SK-N-SH (cell line): ENCODE measurements around the gene FANCE. TPM values are rescaled to one million over a fixed set of nuclear protein-coding genes. Genes with fewer than 3 reads are reported as not detected.
A peak's percentile ranks its signal among the peaks of the same experiment; 100 is the strongest.

Experiments
- CTCF ChIA-PET: fragments of 300-600, 350-600 bp; formaldehyde crosslinking; extraction: SDS; loops from one replicate; lab custom pipeline; 2021; lab: Yijun Ruan, JAX
- POLR2A ChIA-PET: fragments of 350-600 bp; sonication (Branson Sonifier 250); formaldehyde crosslinking; extraction: SDS; loops from one replicate; lab custom pipeline; 2020; ENCODE audit warnings: antibody characterized with exemption, inconsistent platforms; lab: Yijun Ruan, JAX
- DNase-seq: peaks from one replicate; pipeline ENCODE4 v3.0.0; 2012
- H2AFZ ChIP-seq: fragments of 200-600 bp; sonication (generic); 2 replicates; pipeline ENCODE4 v1.8.1; 2016; ENCODE audit warnings: antibody characterized with exemption, mild to moderate bottlenecking, low read depth
- H3F3A ChIP-seq: fragments of 200-600 bp; sonication (generic); replicated peaks from 2 replicates; pipeline ENCODE3; 2016; ENCODE audit warnings: antibody characterized with exemption, mild to moderate bottlenecking; ENCODE audit not compliant: insufficient read depth
- H3K27ac ChIP-seq, 2 experiments: fragments of 200-500 bp in 1 of 2; fragments of 200-600 bp in 1 of 2; sonication (Bioruptor generic) in 1 of 2; sonication (generic), shearing (Covaris generic) in 1 of 2; 2 replicates each; pipeline versions ENCODE4 v1.5.1 to v1.6.1; 2014 to 2016; ENCODE audit warnings: low read depth in 2 of 2, inconsistent platforms in 1 of 2, low read length in 1 of 2, mild to moderate bottlenecking in 1 of 2, mixed read lengths in 1 of 2
- H3K27me3 ChIP-seq: fragments of 200-600 bp; sonication (generic), shearing (Covaris generic); 2 replicates; pipeline ENCODE4 v1.6.1; 2016; ENCODE audit warnings: mixed run types; ENCODE audit not compliant: insufficient read depth
- H3K36me3 ChIP-seq, 2 experiments: fragments of 200-500 bp in 1 of 2; fragments of 200-600 bp in 1 of 2; sonication (Bioruptor generic) in 1 of 2; sonication (generic) in 1 of 2; replicated peaks in 1 of 2; 2 replicates each; pipeline versions ENCODE3 to v1.5.1; 2014 to 2016; ENCODE audit warnings: low read length in 1 of 2, mild to moderate bottlenecking in 1 of 2; ENCODE audit not compliant: insufficient read depth in 2 of 2, control insufficient read depth in 1 of 2
- H3K4me1 ChIP-seq, 2 experiments: fragments of 200-500 bp in 1 of 2; fragments of 200-600 bp in 1 of 2; sonication (Bioruptor generic) in 1 of 2; sonication (generic), shearing (Covaris generic) in 1 of 2; 2 replicates each; pipeline versions ENCODE4 v1.5.1 to v1.6.1; 2014 to 2016; ENCODE audit warnings: low read depth in 1 of 2, low read length in 1 of 2, mixed run types in 1 of 2; ENCODE audit not compliant: insufficient read depth in 2 of 2, control insufficient read depth in 1 of 2
- H3K4me2 ChIP-seq: fragments of 200-600 bp; sonication (generic), shearing (Covaris generic); 2 replicates; pipeline ENCODE4 v1.6.1; 2017; ENCODE audit warnings: mixed run types
- H3K4me3 ChIP-seq, 2 experiments: fragments of 200-500 bp in 1 of 2; fragments of 200-600 bp in 1 of 2; sonication (Bioruptor generic) in 1 of 2; sonication (generic), shearing (Covaris generic) in 1 of 2; 2 replicates each; pipeline versions ENCODE4 v1.5.1 to v1.8.1; 2014 to 2016; ENCODE audit warnings: low read depth in 2 of 2, inconsistent platforms in 1 of 2, low read length in 1 of 2, mild to moderate bottlenecking in 1 of 2, mixed read lengths in 1 of 2, moderate library complexity in 1 of 2
- H3K79me2 ChIP-seq: fragments of 200-600 bp; sonication (generic); 2 replicates; pipeline ENCODE4 v1.8.1; 2017; ENCODE audit warnings: mild to moderate bottlenecking; ENCODE audit not compliant: insufficient read depth
- H3K9ac ChIP-seq: fragments of 200-600 bp; sonication (generic); 2 replicates; pipeline ENCODE4 v1.6.1; 2017; ENCODE audit warnings: mixed run types
- H3K9me2 ChIP-seq: fragments of 200-600 bp; sonication (generic); 2 replicates; pipeline ENCODE4 v1.6.1; 2017; ENCODE audit warnings: mixed run types
- H3K9me3 ChIP-seq: fragments of 200-600 bp; sonication (generic); 2 replicates; pipeline ENCODE4 v1.6.1; 2017; ENCODE audit warnings: mixed run types, mild to moderate bottlenecking, moderate library complexity
- H4K20me1 ChIP-seq: fragments of 200-600 bp; sonication (generic); 2 replicates; pipeline ENCODE4 v1.6.1; 2017; ENCODE audit warnings: mild to moderate bottlenecking, mixed run types; ENCODE audit not compliant: insufficient read depth
- CHD2 ChIP-seq: fragments of 150-350 bp; IDR thresholded peaks from 2 replicates; pipeline ENCODE4 v1.6.1; 2018; ENCODE audit warnings: low read length; ENCODE audit not compliant: partially characterized antibody
- CTCF ChIP-seq: fragments of 200-600 bp; sonication (generic); IDR thresholded peaks from 2 replicates; pipeline ENCODE4 v1.6.1; 2017; ENCODE audit warnings: antibody characterized with exemption, mild to moderate bottlenecking, moderate library complexity
- FOSL2 ChIP-seq: IDR thresholded peaks from 2 replicates; pipeline ENCODE4 v1.4.0; 2012; ENCODE audit warnings: low read depth, mild to moderate bottlenecking, moderate library complexity, borderline replicate concordance
- FOXJ3 ChIP-seq: sonication (generic); formaldehyde crosslinking; IDR thresholded peaks from 2 replicates; pipeline ENCODE4 v1.5.1; 2020; ENCODE audit warnings: mild to moderate bottlenecking, missing genetic modification reagents
- FOXM1 ChIP-seq: IDR thresholded peaks from 2 replicates; pipeline ENCODE4 v1.4.0; 2012; ENCODE audit warnings: low read depth, mild to moderate bottlenecking
- GABPA ChIP-seq: IDR thresholded peaks from 2 replicates; pipeline ENCODE4 v1.4.0; 2012; ENCODE audit warnings: low read depth, mild to moderate bottlenecking
- IRF3 ChIP-seq: fragments of 150-350 bp; IDR thresholded peaks from 2 replicates; pipeline ENCODE4 v1.6.1; 2016; ENCODE audit warnings: mild to moderate bottlenecking, low read depth, low read length
- RAD21 ChIP-seq: IDR thresholded peaks from 2 replicates; pipeline ENCODE4 v1.6.1; 2012; ENCODE audit warnings: mild to moderate bottlenecking, low read length
- TCF12 ChIP-seq: IDR thresholded peaks from 2 replicates; pipeline ENCODE4 v1.4.0; 2012
- TEAD4 ChIP-seq: IDR thresholded peaks from 2 replicates; pipeline ENCODE4 v1.4.0; 2012; ENCODE audit warnings: mild to moderate bottlenecking, borderline replicate concordance; ENCODE audit not compliant: insufficient read depth
- USF1 ChIP-seq: IDR thresholded peaks from 2 replicates; pipeline ENCODE4 v1.4.0; 2012; ENCODE audit warnings: low read depth, borderline replicate concordance
- YY1 ChIP-seq: IDR thresholded peaks from 2 replicates; pipeline ENCODE4 v1.4.0; 2012; ENCODE audit warnings: low read depth, mild to moderate bottlenecking
- ZBTB33 ChIP-seq: IDR thresholded peaks from 2 replicates; pipeline ENCODE4 v1.4.0; 2012; ENCODE audit warnings: low read depth, borderline replicate concordance
- WGBS: methylation state at CpG from one replicate; pipeline ENCODE4 v1.1.6; 2017; ENCODE audit warnings: low lambda C conversion rate; 5-methylcytosine and 5-hydroxymethylcytosine counted together
- polyA plus RNA-seq, 3 experiments: library from polyadenylated mRNA; depleted of rRNA; stranded (reverse); fragments of >200 nt; gene quantifications; 2 replicates each; pipeline ENCODE4 v1.2.3, GENCODE V29; 2012

FANCE gene
- polyA plus RNA-seq, 1 of the 3 experiments (the other 2 are of a cell fraction), result 5.8 TPM

GRCh38 chr6:35419417-35419816 is 32.7 kb upstream of the FANCE start:
- WGBS, result 98% methylated on average over 3 of the region's 5 CpGs
- Histone ChIP-seq H3K9me3 (no peaks in the 10 kb centered on the region), H2AFZ (no peak overlapping the region), H3K27me3 (no peaks in the 10 kb centered on the region), H3K9ac (no peak overlapping the region), H3K79me2 (no peaks in the 10 kb centered on the region), H3K27ac (no peak overlapping the region), H3K9me2 (no peaks in the 10 kb centered on the region), H3K4me1 (peaks cover 0 to 30% of the 10 kb centered on the region in 2 experiments; a peak in 2 of 4 replicates), H3F3A (no peaks in the 10 kb centered on the region), H3K36me3 (peaks cover 4 to 6% of the 10 kb centered on the region in 2 experiments), H3K4me3 (no peak overlapping the region), H4K20me1 (no peaks in the 10 kb centered on the region), H3K4me2 (no peak overlapping the region)
- POLR2A ChIA-PET, result interaction anchor here (1.0 kb wide), 1 partner anchor 49 kb away, joined by 5 read pairs; the partner anchor contains the start of gene RPL10A
- TF ChIP-seq IRF3, result no peak
- TF ChIP-seq CTCF, result peak; percentile 23; the same call in 1 of the 2 replicates
- CTCF ChIA-PET, result interaction anchor here (0.7 to 5.9 kb wide), 8 partner anchors 10 to 160 kb away, joined by 3 to 46 read pairs (median 4); partner anchors contain the start of genes FANCE and PPARD
- DNase-seq, result no peak

- Histone ChIP-seq H3K9me3 (no peaks in the 10 kb centered on the region), H2AFZ (no peak overlapping the region), H3K4me3 (no peak overlapping the region), H3K4me2 (no peak overlapping the region), H3K27me3 (no peaks in the 10 kb centered on the region), H3K79me2 (no peaks in the 10 kb centered on the region), H4K20me1 (no peaks in the 10 kb centered on the region), H3K9ac (no peak overlapping the region), H3F3A (no peaks in the 10 kb centered on the region), H3K36me3 (peaks cover 4 to 9% of the 10 kb centered on the region in 2 experiments), H3K9me2 (no peaks in the 10 kb centered on the region), H3K4me1 (peaks cover 4 to 24% of the 10 kb centered on the region in 2 experiments; a peak in 2 of 4 replicates), H3K27ac (no peak overlapping the region)
- CTCF ChIA-PET, result interaction anchor here (0.7 to 5.9 kb wide), 6 partner anchors 28 to 161 kb away, joined by 3 to 46 read pairs (median 6); partner anchors contain the start of genes FANCE and PPARD
- DNase-seq, result no peak
- WGBS, result 60% methylated on average over 2 of the region's 14 CpGs
- POLR2A ChIA-PET, result interaction anchor here (0.7 to 1.0 kb wide), 2 partner anchors 48 to 304 kb away, joined by 3 to 5 read pairs; partner anchors contain the start of gene RPL10A
- TF ChIP-seq YY1 (no peak), TEAD4 (no peak), GABPA (no peak), CTCF (no peak), CHD2 (no peak), RAD21 (no peak), ZBTB33 (no peak), FOSL2 (no peak), FOXJ3 (no peak), TCF12 (no peak), FOXM1 (no peak), USF1 (no peak)
Measured at GRCh38 chr6:35419961-35420360, 32.2 kb upstream of the FANCE start.
